GM19351 (cell line): ENCODE data around the gene HBZ.
"Not testable (repeated sequence)": the region's sequence is repeated elsewhere in the genome, so short reads cannot be mapped to it uniquely, and the experiment has no call there.

ENCODE experiments used
- ATAC-seq: cut with Tn5 transposase; IDR thresholded peaks from one replicate; pipeline ENCODE4 v1.9.1; 2021; ENCODE audit warnings: mild to moderate bottlenecking, moderate library complexity; ENCODE audit not compliant: unreplicated experiment

The HBZ gene

DNA sequence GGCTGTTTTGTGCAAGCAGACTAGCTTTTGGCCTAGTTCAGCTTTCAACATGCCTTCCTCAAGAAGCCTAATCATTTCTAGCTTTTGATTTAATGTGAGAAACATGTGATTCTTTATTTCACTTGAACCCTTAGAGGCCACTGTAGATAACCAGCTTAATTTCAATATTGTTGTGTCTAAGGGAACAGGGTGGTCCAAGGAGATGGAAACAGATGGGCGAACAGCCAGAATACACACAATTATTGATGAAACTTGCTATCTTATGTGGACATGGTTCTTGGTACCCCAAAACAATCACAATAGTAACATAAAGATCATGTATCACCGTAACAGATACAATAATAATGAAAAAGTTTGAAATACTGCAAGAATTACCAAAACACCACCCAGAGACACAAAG is 18.7 kb upstream of the HBZ start:
- no peak for ATAC-seq

DNA sequence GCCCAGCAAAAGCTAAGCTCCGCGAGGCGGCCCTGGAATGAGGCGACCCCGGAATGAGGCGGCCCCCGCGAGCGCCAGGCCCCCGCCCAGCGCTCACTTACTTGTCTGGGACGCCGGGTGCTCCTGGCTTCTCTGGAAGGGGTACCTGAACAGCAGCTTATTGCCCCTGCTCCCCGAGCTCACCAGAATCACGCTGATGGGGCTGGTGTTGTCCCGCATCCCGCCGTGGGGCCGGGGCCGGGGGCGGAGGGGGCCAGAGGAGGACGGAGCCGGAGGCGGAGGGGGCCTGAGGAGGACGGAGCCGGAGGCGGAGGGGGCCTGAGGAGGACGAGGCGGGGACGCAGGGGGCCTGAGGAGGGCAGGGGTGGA is 14.4 kb upstream of the HBZ start:
- ATAC-seq: no peak

GRCh38 chr16:140175-140857 is 12.1 kb upstream of the HBZ start:
- no peak for ATAC-seq

DNA sequence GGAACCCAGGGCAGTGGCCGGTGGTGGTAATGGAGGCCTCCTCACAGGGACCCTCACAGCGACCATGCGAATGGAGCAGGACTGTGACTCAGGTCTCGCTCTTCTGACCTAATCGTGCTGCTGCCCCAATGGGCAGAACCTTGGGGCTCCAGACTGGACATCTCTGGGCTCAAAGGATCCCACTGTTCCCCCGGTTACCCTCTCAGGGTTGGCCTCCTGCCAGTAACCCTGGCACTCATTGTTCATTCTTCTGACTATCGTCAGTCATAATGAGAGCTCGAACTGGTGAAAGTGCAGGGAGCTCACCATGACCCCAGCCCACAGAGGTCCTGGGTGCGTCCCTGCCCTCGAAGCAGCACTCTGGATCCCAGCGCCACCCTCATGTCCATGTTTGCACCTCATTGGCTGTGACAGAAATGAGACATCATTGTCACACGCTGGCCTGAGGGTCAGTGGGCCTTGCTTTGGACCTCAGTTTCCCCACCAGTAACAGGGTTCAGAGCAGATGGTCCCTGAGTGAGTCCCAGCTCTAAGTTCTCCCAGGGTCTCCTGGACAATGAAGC is 10.0 kb upstream of the HBZ start:
- no peak for ATAC-seq

DNA sequence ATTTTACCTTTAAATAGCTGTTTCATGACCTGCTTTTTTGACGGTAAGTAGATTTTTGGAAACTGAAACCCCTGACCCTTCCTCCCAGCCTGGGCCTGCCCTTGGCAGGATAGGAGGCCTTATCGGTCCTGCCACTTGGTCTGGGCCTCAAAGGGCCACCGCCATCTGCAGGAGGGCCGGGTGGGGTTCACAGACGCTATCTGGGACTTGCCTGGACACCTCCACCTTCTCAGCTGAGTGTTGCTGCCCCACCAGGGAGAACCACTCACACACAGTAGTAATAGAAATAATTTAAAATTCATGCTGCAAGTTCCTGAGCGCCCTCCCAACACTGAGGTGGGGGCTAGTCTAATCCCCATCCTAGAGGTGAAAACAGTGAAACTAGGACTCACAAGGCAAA is 9.4 kb upstream of the HBZ start:
- no peak for ATAC-seq

GRCh38 chr16:143456-143855 is 9.0 kb upstream of the HBZ start:
- no peak for ATAC-seq

DNA sequence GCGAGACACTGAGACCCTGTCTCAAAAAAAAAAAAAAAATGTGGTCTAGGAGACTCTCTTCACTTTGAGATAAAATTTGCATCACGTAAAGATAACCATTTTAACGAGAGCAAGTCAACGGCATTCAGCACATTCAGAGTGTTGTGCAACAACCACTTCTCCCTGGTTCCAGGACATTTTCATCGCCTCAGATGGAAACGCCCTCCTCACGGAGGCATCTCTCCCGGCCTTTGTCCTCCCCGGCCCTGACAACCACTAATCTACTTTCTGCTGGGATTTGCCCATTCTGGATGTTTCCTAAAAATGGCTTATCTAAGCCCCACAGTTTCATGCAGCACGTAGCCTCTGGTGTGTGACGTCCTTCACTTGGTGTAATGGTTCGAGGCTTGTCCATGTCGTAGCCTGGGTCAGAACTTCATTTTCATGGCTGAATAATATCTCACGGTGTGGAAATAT is 7.6 kb upstream of the HBZ start:
- no peak for ATAC-seq

DNA sequence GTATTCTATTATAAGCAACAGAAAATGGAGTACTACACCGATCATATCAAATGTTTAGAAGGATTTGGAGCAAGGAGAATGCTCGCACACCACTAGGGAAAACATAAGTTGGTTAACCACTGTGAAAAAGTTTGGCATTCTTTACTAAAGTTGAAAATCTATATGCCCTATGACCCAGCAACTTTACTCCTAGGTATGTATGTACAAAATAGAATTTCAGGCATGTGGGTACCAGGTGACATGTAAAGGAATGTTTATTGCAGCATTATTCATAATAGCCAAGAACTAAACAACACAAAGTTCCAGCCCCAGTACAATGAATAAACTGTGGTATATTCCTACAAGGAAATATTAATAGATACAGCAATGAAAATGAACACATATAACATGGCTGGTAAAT is 5.8 kb upstream of the HBZ start:
- no peak for ATAC-seq

GRCh38 chr16:149024-149660 is 3.3 kb upstream of the HBZ start:
- no peak for ATAC-seq

GRCh38 chr16:153129-153521 is 681 bp downstream of the HBZ start:
- ATAC-seq: not testable (repeated sequence)

GRCh38 chr16:153550-154216 is 1.2 kb downstream of the HBZ start:
- not testable (repeated sequence) for ATAC-seq

- no peak for ATAC-seq
Observed at GRCh38 chr16:154217-155030, 2.0 kb downstream of the HBZ start.

DNA sequence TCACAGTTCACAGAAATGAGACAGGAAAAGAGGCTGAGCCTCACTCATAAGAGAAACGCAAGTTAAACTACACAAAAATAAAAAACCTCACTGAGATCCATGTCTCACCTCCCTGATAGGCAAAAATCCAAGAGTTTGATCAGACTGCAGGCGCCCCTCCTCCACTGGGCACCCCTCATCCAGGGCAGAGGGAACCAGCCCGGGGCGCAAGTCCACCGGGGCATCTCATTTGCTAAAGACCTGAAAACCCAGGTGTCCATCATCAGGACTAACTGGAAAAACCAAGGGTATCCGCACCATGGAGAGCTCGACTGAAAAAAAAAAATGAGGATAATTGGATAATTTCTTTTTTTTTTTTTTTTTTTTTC is 2.6 kb downstream of the HBZ start:
- no peak for ATAC-seq

- ATAC-seq: no peak
Observed at GRCh38 chr16:159136-159849, 6.8 kb downstream of the HBZ start.

DNA sequence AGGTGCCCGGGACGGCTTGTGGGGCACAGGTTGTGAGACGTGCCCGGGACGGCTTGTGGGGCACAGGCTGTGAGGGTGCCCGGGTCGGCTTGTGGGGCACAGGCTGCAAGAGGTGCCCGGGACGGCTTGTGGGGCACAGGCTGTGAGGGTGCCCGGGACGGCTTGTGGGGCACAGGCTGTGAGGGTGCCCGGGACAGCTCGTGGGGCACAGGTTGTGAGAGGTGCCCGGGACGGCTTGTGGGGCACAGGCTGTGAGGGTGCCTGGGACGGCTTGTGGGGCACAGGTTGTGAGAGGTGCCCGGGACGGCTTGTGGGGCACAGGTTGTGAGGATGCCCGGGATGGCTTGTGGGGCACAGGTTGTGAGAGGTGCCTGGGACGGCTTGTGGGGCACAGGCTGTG is 7.8 kb downstream of the HBZ start:
- ATAC-seq: not testable (repeated sequence)

DNA sequence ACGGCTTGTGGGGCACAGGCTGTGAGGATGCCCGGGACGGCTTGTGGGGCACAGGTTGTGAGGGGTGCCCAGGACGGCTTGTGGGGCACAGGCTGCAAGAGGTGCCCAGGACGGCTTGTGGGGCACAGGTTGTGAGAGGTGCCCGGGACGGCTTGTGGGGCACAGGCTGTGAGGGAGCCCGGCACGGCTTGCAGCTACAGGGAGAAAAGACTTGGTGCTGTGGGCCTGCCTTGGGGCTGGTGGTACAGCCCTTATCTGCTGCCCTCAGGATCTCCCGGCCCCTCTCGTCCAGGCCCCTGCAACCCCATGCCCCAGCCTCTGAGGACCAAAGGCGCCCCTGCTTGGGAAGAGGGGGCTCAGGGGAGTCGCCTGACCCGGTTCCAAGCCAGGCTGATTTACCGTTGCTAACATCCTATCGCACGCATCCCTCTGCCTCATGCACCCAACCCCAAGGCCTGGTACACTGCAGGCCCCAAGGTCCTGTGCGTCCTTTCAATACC is 8.3 kb downstream of the HBZ start:
- ATAC-seq: no peak

GRCh38 chr16:162271-162991 is 10.0 kb downstream of the HBZ start:
- no peak for ATAC-seq

GRCh38 chr16:163139-163538 is 10.7 kb downstream of the HBZ start:
- ATAC-seq: not testable (repeated sequence)

- not testable (repeated sequence) for ATAC-seq
Observed at GRCh38 chr16:163696-164095, 11.3 kb downstream of the HBZ start.
